Natural killer cell (primary cell): ENCODE data around the gene ZSCAN22. TPM values are rescaled to one million over a fixed set of nuclear protein-coding genes. Genes with fewer than 3 reads are reported as not detected.

Source experiments
- ATAC-seq, 3 donors: fragments of 150-1000 bp in 2 of 3; fragments of 200-7000 bp in 1 of 3; cut with Tn5 transposase; 1 replicate in 1 of 3; 2 replicates in 2 of 3; pipeline ENCODE4 v1.10.0; 2021; ENCODE audit warnings: mild to moderate bottlenecking in 2 of 3, moderate library complexity in 2 of 3
- DNase-seq, 2 donors: peaks; one replicate each; pipeline versions ENCODE4 v3.0.0 to v3.0.0-alpha.2; 2013 to 2021; ENCODE audit warnings: mixed read lengths in 1 of 2
- H3K27ac ChIP-seq: one replicate; pipeline ENCODE4 v1.5.1; 2013; ENCODE audit warnings: mild to moderate bottlenecking, low read length
- H3K27me3 ChIP-seq: one replicate; pipeline ENCODE4 v1.6.1; 2013; ENCODE audit warnings: low read length; ENCODE audit not compliant: control insufficient read depth, insufficient read depth
- H3K36me3 ChIP-seq: one replicate; pipeline ENCODE4 v1.6.1; 2013; ENCODE audit warnings: low read length; ENCODE audit not compliant: control insufficient read depth, insufficient read depth
- H3K4me1 ChIP-seq: one replicate; pipeline ENCODE4 v1.6.1; 2013; ENCODE audit warnings: low read length; ENCODE audit not compliant: control insufficient read depth, insufficient read depth
- H3K4me3 ChIP-seq: one replicate; pipeline ENCODE4 v1.5.1; 2013; ENCODE audit warnings: low read length
- H3K9me3 ChIP-seq: one replicate; pipeline ENCODE4 v1.6.1; 2013; ENCODE audit warnings: low read length; ENCODE audit not compliant: control insufficient read depth, insufficient read depth
- H3K27ac Mint-ChIP-seq, 2 donors: one replicate each; pipeline ENCODE4 v1.8.0; 2022; ENCODE audit warnings: mild to moderate bottlenecking in 2 of 2, mixed read lengths in 2 of 2, moderate library complexity in 1 of 2
- H3K27me3 Mint-ChIP-seq, 2 donors: one replicate each; pipeline ENCODE4 v1.8.0; 2022; ENCODE audit warnings: low read depth in 2 of 2, mixed read lengths in 2 of 2
- H3K36me3 Mint-ChIP-seq: one replicate; pipeline ENCODE4 v1.8.0; 2022; ENCODE audit warnings: mixed read lengths
- H3K4me1 Mint-ChIP-seq, 2 donors: one replicate each; pipeline ENCODE4 v1.8.0; 2022; ENCODE audit warnings: mixed read lengths in 2 of 2
- H3K4me3 Mint-ChIP-seq: one replicate; pipeline ENCODE4 v1.8.0; 2022; ENCODE audit warnings: mild to moderate bottlenecking, moderate library complexity, mixed read lengths
- H3K9me3 Mint-ChIP-seq, 2 donors: one replicate each; pipeline ENCODE4 v1.8.0; 2022; ENCODE audit warnings: mixed read lengths in 2 of 2
- CTCF ChIP-seq: fragments of 200-600 bp; IDR thresholded peaks from one replicate; pipeline ENCODE4 v1.8.0; 2022; ENCODE audit warnings: antibody characterized with exemption
- WGBS: methylation state at CpG from one replicate; pipeline ENCODE4 v1.1.7; 2013; ENCODE audit warnings: missing lambda C conversion rate; ENCODE audit not compliant: insufficient coverage; 5-methylcytosine and 5-hydroxymethylcytosine counted together
- intact Hi-C: fragments of 100-400 bp; cut with micrococcal nuclease; formaldehyde crosslinking; loops from one replicate; pipeline ENCODE4 v1.14.2; 2022
- total RNA-seq, 4 donors: library from RNA; stranded (reverse); fragments of 120-200 nt in 1 of 4; gene quantifications; one replicate each; pipeline versions ENCODE4 v1.2.3 to v1.2.4, GENCODE V29; 2013 to 2022

The ZSCAN22 gene
- total RNA-seq, 3 donors from 2014 or later (not counting 1 experiment from before 2014, with no cell fraction given): 2.9 to 4.8 (median 3.2) TPM

GRCh38 chr19:58296104-58296503 lies 30.7 kb upstream of the ZSCAN22 start:
- 99% methylated on average over 7 of the region's 7 CpGs for WGBS
- Histone ChIP-seq H3K36me3 (peaks cover 34% of the 10 kb centered on the region), H3K4me1 (no peaks in the 10 kb centered on the region), H3K9me3 (peaks cover 34% of the 10 kb centered on the region), H3K4me3 (no peak overlapping the region), H3K27ac (no peak overlapping the region), H3K27me3 (no peaks in the 10 kb centered on the region)
- Mint-ChIP-seq H3K36me3 (peaks cover 28% of the 10 kb centered on the region), H3K4me3 (no peak overlapping the region), H3K27ac (no peak overlapping the region), H3K4me1 (peaks cover 5 to 11% of the 10 kb centered on the region in 2 donors), H3K9me3 (peaks cover 0 to 3% of the 10 kb centered on the region in 2 donors), H3K27me3 (no peaks in the 10 kb centered on the region)
- TF ChIP-seq CTCF: no peak
- DNase-seq: no peak
- no peak for ATAC-seq
- intact Hi-C loops: no loop called here

GRCh38 chr19:58300620-58301019 lies 26.2 kb upstream of the ZSCAN22 start:
- Mint-ChIP-seq H3K36me3 (no peaks in the 10 kb centered on the region), H3K9me3 (no peaks in the 10 kb centered on the region), H3K4me1 (peaks cover 13 to 19% of the 10 kb centered on the region in 2 donors), H3K27me3 (no peaks in the 10 kb centered on the region), H3K4me3 (no peak overlapping the region), H3K27ac (no peak overlapping the region)
- Histone ChIP-seq H3K27me3 (no peaks in the 10 kb centered on the region), H3K36me3 (peaks cover 8% of the 10 kb centered on the region), H3K4me3 (no peak overlapping the region), H3K9me3 (peaks cover 5% of the 10 kb centered on the region), H3K27ac (no peak overlapping the region), H3K4me1 (peaks cover 1% of the 10 kb centered on the region)
- WGBS: 97% methylated on average over 7 of the region's 7 CpGs
- DNase-seq (no peak), ATAC-seq (no peak)
- no peak for TF ChIP-seq CTCF
- intact Hi-C loops: no loop called here

GRCh38 chr19:58304255-58304654 lies 22.5 kb upstream of the ZSCAN22 start:
- Histone ChIP-seq H3K9me3 (peaks cover 5% of the 10 kb centered on the region), H3K36me3 (peaks cover 33% of the 10 kb centered on the region), H3K4me3 (no peak overlapping the region), H3K4me1 (peaks cover 10% of the 10 kb centered on the region), H3K27ac (peak overlapping the region; percentile 84), H3K27me3 (no peaks in the 10 kb centered on the region)
- no peaks in the 10 kb centered on the region for H3K36me3 Mint-ChIP-seq
- TF ChIP-seq CTCF: no peak
- no peaks in the 10 kb centered on the region for H3K9me3 Mint-ChIP-seq
- peak overlapping the region; percentile 99 for H3K27ac Mint-ChIP-seq
- ATAC-seq: no peak
- no peak for DNase-seq
- peaks cover 29 to 45% of the 10 kb centered on the region in 2 donors for H3K4me1 Mint-ChIP-seq
- intact Hi-C loops: loop anchor here (2.0 kb wide), 1 partner anchor 121 kb away; the partner anchor contains the start of gene ZNF274
- H3K4me3 Mint-ChIP-seq: peak overlapping the region; percentile 98
- 98% methylated on average over 7 of the region's 7 CpGs for WGBS
- no peaks in the 10 kb centered on the region for H3K27me3 Mint-ChIP-seq

- H3K4me1 Mint-ChIP-seq: peaks cover 34 to 49% of the 10 kb centered on the region in 2 donors
- Histone ChIP-seq H3K27ac (peak overlapping the region; percentile 84), H3K36me3 (peaks cover 37% of the 10 kb centered on the region), H3K4me3 (peak overlapping the region; percentile 60), H3K4me1 (peaks cover 10% of the 10 kb centered on the region), H3K9me3 (peaks cover 5% of the 10 kb centered on the region), H3K27me3 (no peaks in the 10 kb centered on the region)
- H3K36me3 Mint-ChIP-seq: no peaks in the 10 kb centered on the region
- peak overlapping the region; percentile 99 for H3K27ac Mint-ChIP-seq
- DNase-seq (no peak), ATAC-seq (no peak)
- 55% methylated on average over 5 of the region's 7 CpGs for WGBS
- H3K9me3 Mint-ChIP-seq: no peaks in the 10 kb centered on the region
- intact Hi-C loops: loop anchor here (1.0 to 2.0 kb wide), 5 partner anchors 23 to 122 kb away; partner anchors contain the start of genes ZNF274, ZNF497, ZNF8 and ZNF837
- peak overlapping the region; percentile 98 for H3K4me3 Mint-ChIP-seq
- no peak for TF ChIP-seq CTCF
- no peaks in the 10 kb centered on the region for H3K27me3 Mint-ChIP-seq
Measured at GRCh38 chr19:58304748-58305064, 22.1 kb upstream of the ZSCAN22 start.
